K562 (cell line): Measurements from ENCODE around the gene FRMD1. TPM values are rescaled to one million over a fixed set of nuclear protein-coding genes. Genes with fewer than 3 reads are reported as not detected.

ENCODE experiments used
- ATAC-seq: fragments of 200-7000 bp; cut with Tn5 transposase; 3 replicates; pipeline ENCODE4 v1.9.1; 2020; ENCODE audit warnings: moderate library complexity
- BruUV-seq: library from RNA; stranded (reverse); fragments of 400-500 nt; replicated peaks from 2 replicates; lab custom pipeline; 2021; lab: Mats Ljungman, UMichigan
- CTCF ChIA-PET: fragments of 300-600 bp; formaldehyde crosslinking; extraction: SDS; loops from one replicate; lab custom pipeline; 2021; ENCODE audit warnings: low intra/inter-chr PET ratio; lab: Yijun Ruan, JAX
- POLR2A ChIA-PET: fragments of 300-600, 350-650 bp; sonication (Branson Sonifier 250); formaldehyde crosslinking; extraction: SDS; loops from one replicate; lab custom pipeline; 2021; ENCODE audit warnings: antibody characterized with exemption, inconsistent platforms; lab: Yijun Ruan, JAX
- DNase-seq, 4 experiments: peaks; one replicate each; pipeline versions ENCODE4 v3.0.0 to v3.0.0-alpha.2; 2011 to 2018; ENCODE audit warnings: low spot score in 3 of 4, mixed read lengths in 3 of 4; ENCODE audit errors: extremely low read depth in 1 of 4
- FAIRE-seq: peaks from 2 replicates; lab custom pipeline; 2011; peaks lifted over from hg19 to GRCh38; lab: Jason Lieb, UNC
- H2AFZ ChIP-seq: 2 replicates; pipeline ENCODE4 v1.6.0; 2011; ENCODE audit warnings: low read depth, low read length, control low read depth, inconsistent platforms
- H3K27ac ChIP-seq: fragments of 200-600 bp; 3 replicates; pipeline ENCODE4 v1.8.0; 2011; ENCODE audit warnings: low read depth, mild to moderate bottlenecking, control low read depth, inconsistent platforms, low read length, moderate library complexity, mixed read lengths; ENCODE audit errors: extremely low read depth
- H3K27me3 ChIP-seq, 2 experiments: fragments of 300-600 bp in 1 of 2; 2 replicates in 1 of 2; 3 replicates in 1 of 2; pipeline versions ENCODE4 v1.6.0 to v1.8.0; 2011; ENCODE audit warnings: inconsistent platforms in 2 of 2, low read length in 2 of 2, mild to moderate bottlenecking in 1 of 2, mixed read lengths in 1 of 2, moderate library complexity in 1 of 2; ENCODE audit not compliant: control insufficient read depth in 2 of 2, insufficient read depth in 2 of 2
- H3K36me3 ChIP-seq: fragments of 300-600 bp; 3 replicates; pipeline ENCODE4 v1.8.0; 2011; ENCODE audit warnings: mild to moderate bottlenecking, low read length, inconsistent platforms; ENCODE audit not compliant: control insufficient read depth, insufficient read depth
- H3K4me1 ChIP-seq, 2 experiments: fragments of 200-600 bp in 1 of 2; replicated peaks in 1 of 2; 2 replicates in 1 of 2; 3 replicates in 1 of 2; pipeline versions ENCODE4 v1.5.1 to v1.8.0; 2011; ENCODE audit warnings: inconsistent platforms in 2 of 2, low read length in 2 of 2, mild to moderate bottlenecking in 1 of 2, mixed read lengths in 1 of 2, moderate library complexity in 1 of 2; ENCODE audit not compliant: control insufficient read depth in 2 of 2, insufficient read depth in 2 of 2
- H3K4me2 ChIP-seq: 2 replicates; pipeline ENCODE4 v1.6.1; 2011; ENCODE audit warnings: low read length, control low read depth, inconsistent platforms, mixed read lengths; ENCODE audit not compliant: insufficient read depth
- H3K4me3 ChIP-seq: fragments of 200-600 bp; sonication (generic), shearing (Covaris generic); 2 replicates; pipeline ENCODE4 v1.5.1; 2016; ENCODE audit warnings: control low read depth, inconsistent platforms
- H3K79me2 ChIP-seq: fragments of 200-600 bp; 3 replicates; pipeline ENCODE4 v1.8.0; 2011; ENCODE audit warnings: low read length, inconsistent platforms; ENCODE audit not compliant: control insufficient read depth, insufficient read depth
- H3K9ac ChIP-seq, 2 experiments: 2 replicates each; pipeline versions ENCODE4 v1.6.0 to v1.6.1; 2011; ENCODE audit warnings: low read depth in 2 of 2, low read length in 2 of 2, control low read depth in 1 of 2, inconsistent platforms in 1 of 2, mild to moderate bottlenecking in 1 of 2, mixed read lengths in 1 of 2; ENCODE audit not compliant: insufficient read depth in 1 of 2
- H3K9me1 ChIP-seq: one replicate; pipeline ENCODE4 v1.6.0; 2011; ENCODE audit warnings: inconsistent platforms, mild to moderate bottlenecking, low read length, moderate library complexity; ENCODE audit not compliant: control insufficient read depth, insufficient read depth
- H3K9me3 ChIP-seq: replicated peaks from 2 replicates; pipeline ENCODE4 v1.5.1; 2011; ENCODE audit warnings: low read depth, low read length, inconsistent platforms; ENCODE audit not compliant: control insufficient read depth, insufficient read depth
- H4K20me1 ChIP-seq: replicated peaks from 2 replicates; pipeline ENCODE4 v1.6.1; 2011; ENCODE audit warnings: low read length, inconsistent platforms, mixed read lengths; ENCODE audit not compliant: control insufficient read depth, insufficient read depth
- MTA3 ChIP-seq: fragments of 450-650 bp; formaldehyde crosslinking; IDR thresholded peaks from 2 replicates; pipeline ENCODE4 v1.6.1; 2017; ENCODE audit warnings: mild to moderate bottlenecking, borderline replicate concordance
- NBN ChIP-seq: fragments of 450-650 bp; IDR thresholded peaks from 2 replicates; pipeline ENCODE4 v1.6.1; 2016; ENCODE audit warnings: low read depth, mild to moderate bottlenecking
- NFE2L1 ChIP-seq: fragments of 450-650 bp; IDR thresholded peaks from 2 replicates; pipeline ENCODE4 v1.6.1; 2016; ENCODE audit warnings: missing genetic modification characterization, low read depth, mild to moderate bottlenecking, missing compliant biosample characterization, moderate library complexity, borderline replicate concordance
- PML ChIP-seq: IDR thresholded peaks from 2 replicates; pipeline ENCODE4 v1.6.1; 2012; ENCODE audit warnings: low read length, inconsistent platforms
- POLR3G ChIP-seq: IDR thresholded peaks from 2 replicates; pipeline ENCODE4 v1.6.1; 2011; ENCODE audit not compliant: insufficient read length, insufficient replicate concordance; ENCODE audit errors: extremely low read depth
- PRMT5 ChIP-seq: sonication (generic); formaldehyde crosslinking; IDR thresholded peaks from 2 replicates; pipeline ENCODE4 v1.5.0; 2020; ENCODE audit warnings: missing genetic modification reagents
- RBM15 ChIP-seq: fragments of 200-400 bp; formaldehyde crosslinking; IDR thresholded peaks from 2 replicates; pipeline ENCODE4 v1.6.1; 2018; ENCODE audit warnings: mild to moderate bottlenecking, low read length, moderate library complexity; ENCODE audit not compliant: insufficient read depth
- RNF2 ChIP-seq: sonication (generic); IDR thresholded peaks from 2 replicates; pipeline ENCODE4 v1.6.1; 2016
- SMARCC2 ChIP-seq: fragments of 450-650 bp; IDR thresholded peaks from 2 replicates; pipeline ENCODE4 v1.6.1; 2017; ENCODE audit warnings: antibody characterized with exemption, moderate library complexity, mild to moderate bottlenecking, low read depth
- TAF15 ChIP-seq: fragments of 200-400 bp; formaldehyde crosslinking; IDR thresholded peaks from 2 replicates; pipeline ENCODE4 v1.6.1; 2017; ENCODE audit warnings: mild to moderate bottlenecking, low read depth, low read length, moderate library complexity
- ZFP30 ChIP-seq: fragments of 250-450 bp; sonication (Bioruptor Pico); IDR thresholded peaks from 2 replicates; pipeline ENCODE4 v1.8.0; 2022; ENCODE audit warnings: moderate library complexity, mild to moderate bottlenecking, inconsistent platforms, borderline replicate concordance
- ZNF311 ChIP-seq: fragments of 250-450 bp; sonication (Bioruptor Pico); IDR thresholded peaks from 2 replicates; pipeline ENCODE4 v1.4.0; 2020; ENCODE audit warnings: mild to moderate bottlenecking, moderate library complexity
- ZNF75A ChIP-seq: fragments of 450-650 bp; formaldehyde crosslinking; IDR thresholded peaks from 2 replicates; pipeline ENCODE4 v1.4.0; 2020; ENCODE audit warnings: mild to moderate bottlenecking
- WGBS: fragments of 100-300 bp; shearing (Covaris generic); methylation state at CpG from one replicate; pipeline ENCODE4 v1.1.6; 2016; ENCODE audit warnings: low coverage, mixed read lengths; ENCODE audit not compliant: insufficient coverage; ENCODE audit errors: missing lambda C conversion rate; 5-methylcytosine and 5-hydroxymethylcytosine counted together
- in situ Hi-C: fragments of 300-500 bp; cut with MboI; formaldehyde crosslinking; loops from 4 replicates; pipeline ENCODE4 v1.15.0; 2018; ENCODE audit warnings: inconsistent platforms, mixed read lengths
- intact Hi-C: fragments of 100-400 bp; cut with micrococcal nuclease; formaldehyde crosslinking; loops from 2 replicates; pipeline ENCODE4 v1.14.2; 2022
- polyA plus RNA-seq, 8 experiments: library from polyadenylated mRNA; depleted of rRNA in 4 of 8; stranded (reverse) in 5 of 8; unstranded in 3 of 8; fragments of >200 nt; fragmentation: Nextera tagmentation in 2 of 8; fragmentation: Illumina TruSeq in 1 of 8; extraction: Ambion mirVana in 2 of 8; extraction: Trizol in 1 of 8; gene quantifications; 2 replicates each; pipeline versions ENCODE4 v1.2.1 to v1.2.3, GENCODE V29; 2011 to 2014; ENCODE audit warnings: inconsistent platforms in 1 of 8, missing spikeins in 1 of 8
- total RNA-seq, 7 experiments: library from RNA; depleted of rRNA in 6 of 7; stranded (reverse); fragments of >200 nt in 6 of 7; fragmentation: Illumina TruSeq in 2 of 7; extraction: Trizol in 2 of 7; gene quantifications; 2 replicates each; pipeline versions ENCODE4 v1.2.1 to v1.2.3, GENCODE V29; 2011 to 2021; ENCODE audit warnings: low replicate concordance in 1 of 7
- TF ChIP-seq, protein P1 (sequence below): fragments of 250-450 bp; sonication (Bioruptor Pico); IDR thresholded peaks from 2 replicates; pipeline ENCODE4 v1.8.0; 2022; ENCODE audit warnings: inconsistent platforms
- TF ChIP-seq, protein P2 (sequence below): sonication (generic); formaldehyde crosslinking; IDR thresholded peaks from 2 replicates; pipeline ENCODE4 v1.8.1; 2023; ENCODE audit warnings: mild to moderate bottlenecking, missing genetic modification reagents
- TF ChIP-seq, protein P3 (sequence below): fragments of 250-450 bp; sonication (Bioruptor Pico); IDR thresholded peaks from 2 replicates; pipeline ENCODE4 v1.4.0; 2020; ENCODE audit warnings: borderline replicate concordance

Gene FRMD1
- total and polyA plus RNA-seq, 9 of the 15 experiments (the other 6 are each of a cell fraction or from before 2014, with no cell fraction given) = 0.01 to 0.04 (median 0.01) TPM; not detected in 6

DNA sequence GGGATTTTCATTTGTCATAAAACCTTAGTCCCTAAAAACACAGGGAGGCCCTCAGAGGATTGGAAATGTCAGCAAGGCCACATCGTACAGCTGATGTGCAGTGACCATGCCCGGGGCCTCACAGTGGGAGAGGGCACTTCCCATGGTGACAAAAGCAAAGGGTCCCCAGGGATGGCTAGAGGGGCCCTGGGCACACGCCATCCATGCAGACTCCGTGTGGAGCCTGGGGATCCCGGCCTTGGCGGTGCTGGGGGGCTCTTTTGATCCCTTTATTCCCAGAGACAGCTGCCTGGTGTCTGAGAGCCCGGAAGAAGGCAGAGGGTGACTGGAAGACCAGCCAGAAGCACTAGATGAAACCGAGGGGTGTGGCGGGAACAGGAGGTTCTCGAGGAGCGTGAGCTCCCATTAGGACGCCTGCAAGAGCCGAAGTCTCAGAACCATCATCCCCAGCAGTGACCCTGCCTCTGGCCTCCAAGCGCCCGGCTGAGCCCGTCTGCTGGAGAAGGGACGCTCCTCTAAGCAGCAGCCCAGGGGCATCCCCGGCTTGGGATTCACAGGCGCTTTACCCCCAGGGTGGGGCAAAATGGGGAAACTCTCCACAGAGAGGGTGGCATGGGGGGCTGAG is 49.1 kb upstream of the FRMD1 start (continued):
- TF ChIP-seq TAF15 (no peak), RNF2 (no peak), ZFP30 (CRISPR knock-in tag) (no peak), PRMT5 (no peak), RBM15 (no peak), PML (no peak)
- TF ChIP-seq, protein P1, sequence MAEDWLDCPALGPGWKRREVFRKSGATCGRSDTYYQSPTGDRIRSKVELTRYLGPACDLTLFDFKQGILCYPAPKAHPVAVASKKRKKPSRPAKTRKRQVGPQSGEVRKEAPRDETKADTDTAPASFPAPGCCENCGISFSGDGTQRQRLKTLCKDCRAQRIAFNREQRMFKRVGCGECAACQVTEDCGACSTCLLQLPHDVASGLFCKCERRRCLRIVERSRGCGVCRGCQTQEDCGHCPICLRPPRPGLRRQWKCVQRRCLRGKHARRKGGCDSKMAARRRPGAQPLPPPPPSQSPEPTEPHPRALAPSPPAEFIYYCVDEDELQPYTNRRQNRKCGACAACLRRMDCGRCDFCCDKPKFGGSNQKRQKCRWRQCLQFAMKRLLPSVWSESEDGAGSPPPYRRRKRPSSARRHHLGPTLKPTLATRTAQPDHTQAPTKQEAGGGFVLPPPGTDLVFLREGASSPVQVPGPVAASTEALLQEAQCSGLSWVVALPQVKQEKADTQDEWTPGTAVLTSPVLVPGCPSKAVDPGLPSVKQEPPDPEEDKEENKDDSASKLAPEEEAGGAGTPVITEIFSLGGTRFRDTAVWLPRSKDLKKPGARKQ (CRISPR knock-in tag) = no peak
- TF ChIP-seq, protein P2, sequence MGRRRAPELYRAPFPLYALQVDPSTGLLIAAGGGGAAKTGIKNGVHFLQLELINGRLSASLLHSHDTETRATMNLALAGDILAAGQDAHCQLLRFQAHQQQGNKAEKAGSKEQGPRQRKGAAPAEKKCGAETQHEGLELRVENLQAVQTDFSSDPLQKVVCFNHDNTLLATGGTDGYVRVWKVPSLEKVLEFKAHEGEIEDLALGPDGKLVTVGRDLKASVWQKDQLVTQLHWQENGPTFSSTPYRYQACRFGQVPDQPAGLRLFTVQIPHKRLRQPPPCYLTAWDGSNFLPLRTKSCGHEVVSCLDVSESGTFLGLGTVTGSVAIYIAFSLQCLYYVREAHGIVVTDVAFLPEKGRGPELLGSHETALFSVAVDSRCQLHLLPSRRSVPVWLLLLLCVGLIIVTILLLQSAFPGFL (CRISPR knock-in tag) = no peak

DNA sequence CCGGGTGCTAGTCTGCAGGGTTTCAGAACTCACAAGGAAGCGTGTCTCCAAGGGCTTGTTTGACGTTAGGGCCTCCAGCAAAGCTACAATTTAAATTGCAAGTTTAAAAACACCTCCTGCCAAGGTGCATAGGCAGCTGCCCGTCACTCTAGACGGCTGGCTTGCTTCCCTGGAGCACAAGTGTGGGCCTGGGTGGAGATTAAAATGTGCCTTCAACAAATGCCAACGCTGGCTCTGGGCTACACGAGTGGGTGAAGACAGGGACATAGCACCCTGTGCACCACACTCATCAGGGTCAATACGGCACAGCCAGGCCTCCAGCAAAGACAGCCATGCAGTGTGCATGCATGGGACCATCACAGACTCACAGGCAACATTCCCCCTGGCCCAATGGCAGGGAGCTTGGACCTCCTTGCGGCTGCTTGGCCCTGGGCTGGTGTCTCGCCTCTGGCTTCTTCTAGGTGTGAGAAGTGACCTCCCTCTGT is 48.4 kb upstream of the FRMD1 start:
- no peaks in the 10 kb centered on the region for H3K36me3 ChIP-seq
- H3K4me2 ChIP-seq = no peak overlapping the region
- H3K27ac ChIP-seq = no peak overlapping the region
- H3K79me2 ChIP-seq = no peaks in the 10 kb centered on the region
- H3K9me3 ChIP-seq = no peaks in the 10 kb centered on the region
- no TSS peak for BruUV-seq
- H3K9me1 ChIP-seq = no peaks in the 10 kb centered on the region
- ChIA-PET CTCF (no interaction called here), POLR2A (no interaction called here)
- no peak for DNase-seq
- FAIRE-seq = no peak
- no peak overlapping the region for H3K4me3 ChIP-seq
- intact Hi-C loops (no loop called here), in situ Hi-C loops (no loop called here)
- no peak overlapping the region for H3K9ac ChIP-seq
- no peaks in the 10 kb centered on the region; a peak in 1 of 5 replicates for H3K4me1 ChIP-seq
- WGBS = 0% methylated on average over 10 of the region's 10 CpGs
- no peak overlapping the region for H2AFZ ChIP-seq
- H4K20me1 ChIP-seq = peaks cover 14% of the 10 kb centered on the region
- H3K27me3 ChIP-seq = peaks cover 66 to 96% of the 10 kb centered on the region in 2 experiments
- TF ChIP-seq POLR3G (no peak), NFE2L1 (tag) (no peak), MTA3 (no peak), ZNF75A (no peak), SMARCC2 (no peak), NBN (no peak), ZNF311 (CRISPR knock-in tag) (no peak)
- TF ChIP-seq, protein P3, sequence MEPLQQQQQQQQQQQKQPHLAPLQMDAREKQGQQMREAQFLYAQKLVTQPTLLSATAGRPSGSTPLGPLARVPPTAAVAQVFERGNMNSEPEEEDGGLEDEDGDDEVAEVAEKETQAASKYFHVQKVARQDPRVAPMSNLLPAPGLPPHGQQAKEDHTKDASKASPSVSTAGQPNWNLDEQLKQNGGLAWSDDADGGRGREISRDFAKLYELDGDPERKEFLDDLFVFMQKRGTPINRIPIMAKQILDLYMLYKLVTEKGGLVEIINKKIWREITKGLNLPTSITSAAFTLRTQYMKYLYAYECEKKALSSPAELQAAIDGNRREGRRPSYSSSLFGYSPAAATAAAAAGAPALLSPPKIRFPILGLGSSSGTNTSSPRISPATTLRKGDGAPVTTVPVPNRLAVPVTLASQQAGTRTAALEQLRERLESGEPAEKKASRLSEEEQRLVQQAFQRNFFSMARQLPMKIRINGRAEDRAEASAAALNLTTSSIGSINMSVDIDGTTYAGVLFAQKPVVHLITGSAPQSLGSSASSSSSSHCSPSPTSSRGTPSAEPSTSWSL (CRISPR knock-in tag) = no peak
- no peak for ATAC-seq
